Measurements from ENCODE around the gene AGRN. TPM values are rescaled to one million over a fixed set of nuclear protein-coding genes. Genes with fewer than 3 reads are reported as not detected.
"Not testable (repeated sequence)": the region's sequence is repeated elsewhere in the genome, so short reads cannot be mapped to it uniquely, and the experiment has no call there.

AGRN gene
- total RNA-seq, 4 donors from 2014 or later: 20.0 to 35.8 (median 32.0) TPM

DNA sequence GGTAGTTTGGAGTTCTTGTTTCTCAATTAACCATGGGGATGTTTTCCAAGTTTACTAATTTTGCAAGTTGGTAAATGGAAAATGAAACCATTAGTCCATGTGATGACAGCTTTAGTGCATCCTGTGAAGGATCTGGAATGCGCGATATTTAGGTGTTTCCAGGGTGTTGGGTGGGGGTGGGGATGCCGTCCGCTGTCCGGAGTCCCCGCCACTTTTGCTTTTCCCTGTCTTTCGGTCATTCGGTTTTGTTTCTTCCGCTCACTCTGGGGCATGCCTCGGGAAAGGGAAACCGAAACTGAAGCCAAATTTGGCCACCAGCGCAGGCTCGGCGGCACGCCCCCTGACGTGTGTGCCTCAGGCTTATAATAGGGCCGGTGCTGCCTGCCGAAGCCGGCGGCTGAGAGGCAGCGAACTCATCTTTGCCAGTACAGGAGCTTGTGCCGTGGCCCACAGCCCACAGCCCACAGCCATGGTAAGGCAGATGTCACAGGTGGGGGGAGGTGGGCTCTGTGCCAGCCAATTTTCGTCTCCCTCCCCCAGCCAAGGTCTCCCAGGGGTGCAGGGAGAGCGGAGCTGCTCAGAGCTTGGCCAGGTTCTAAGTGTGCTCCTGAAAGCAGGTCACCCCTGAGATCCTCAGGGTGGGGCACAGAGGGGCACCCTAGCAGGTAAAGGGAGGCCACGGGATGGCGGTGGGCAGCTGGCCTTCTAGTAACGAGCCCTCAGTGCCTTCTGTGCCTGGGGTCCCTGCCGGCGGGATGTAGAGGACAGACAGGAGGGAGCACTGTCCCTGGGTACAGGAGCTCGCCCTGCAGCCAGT, 6.6 kb upstream of the AGRN start, which contains the start of gene ISG15:
TSS of gene ISG15 (plus strand) at position 393 of the 817 bp plus-strand sequence. CDS start at position 470, 77 bp downstream.
- Histone ChIP-seq H3K9me3 (no peaks in the 10 kb centered on the region), H3K4me1 (peaks cover 8 to 25% (median 21%) of the 10 kb centered on the region in 3 donors), H3K36me3 (no peaks in the 10 kb centered on the region), H3K27me3 (no peaks in the 10 kb centered on the region), H3K27ac (peak within 1 kb of the TSS; percentile 70 to 97 (median 92)), H3K4me3 (peak within 1 kb of the TSS; percentile 43 to 86 (median 64))
- TF ChIP-seq POLR2A (IDR thresholded peaks at IDR 0.05) (peak in 3 of 4 donors; percentile 24 to 80 (median 55)), CTCF (IDR thresholded peaks at IDR 0.05) (peak in 1 of 6 experiments; percentile 3)
- intact Hi-C loops (cut with DNase I): no loop called here
- DNase-seq: peak; percentile 67
- WGBS, 2 donors: 0 to 5% methylated on average over 9 to 12 of the region's 30 CpGs

DNA sequence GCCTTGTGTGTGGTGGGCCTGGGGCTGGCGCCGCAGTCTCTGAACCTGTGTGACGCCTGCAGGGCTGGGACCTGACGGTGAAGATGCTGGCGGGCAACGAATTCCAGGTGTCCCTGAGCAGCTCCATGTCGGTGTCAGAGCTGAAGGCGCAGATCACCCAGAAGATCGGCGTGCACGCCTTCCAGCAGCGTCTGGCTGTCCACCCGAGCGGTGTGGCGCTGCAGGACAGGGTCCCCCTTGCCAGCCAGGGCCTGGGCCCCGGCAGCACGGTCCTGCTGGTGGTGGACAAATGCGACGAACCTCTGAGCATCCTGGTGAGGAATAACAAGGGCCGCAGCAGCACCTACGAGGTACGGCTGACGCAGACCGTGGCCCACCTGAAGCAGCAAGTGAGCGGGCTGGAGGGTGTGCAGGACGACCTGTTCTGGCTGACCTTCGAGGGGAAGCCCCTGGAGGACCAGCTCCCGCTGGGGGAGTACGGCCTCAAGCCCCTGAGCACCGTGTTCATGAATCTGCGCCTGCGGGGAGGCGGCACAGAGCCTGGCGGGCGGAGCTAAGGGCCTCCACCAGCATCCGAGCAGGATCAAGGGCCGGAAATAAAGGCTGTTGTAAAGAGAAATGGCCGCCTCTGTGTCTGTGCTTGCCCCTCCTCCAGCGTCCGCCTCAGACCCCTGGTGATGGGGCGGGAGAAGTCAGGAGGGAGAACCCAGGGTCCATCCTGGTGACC, 5.8 kb upstream of the AGRN start:
- DNase-seq: no peak
- no peak for TF ChIP-seq POLR2A (IDR thresholded peaks at IDR 0.05)
- TF ChIP-seq CTCF (IDR thresholded peaks at IDR 0.05): no peak
- Histone ChIP-seq H3K4me1 (peaks cover 10 to 30% (median 21%) of the 10 kb centered on the region in 3 donors), H3K36me3 (no peaks in the 10 kb centered on the region), H3K27ac (peak overlapping the region; percentile 70 to 97 (median 92)), H3K9me3 (no peaks in the 10 kb centered on the region), H3K27me3 (no peaks in the 10 kb centered on the region), H3K4me3 (peak overlapping the region; percentile 43 to 86 (median 64))
- intact Hi-C loops (cut with DNase I): no loop called here
- 56 to 84% methylated on average over 5 to 14 of the region's 41 CpGs for WGBS, 2 donors

- intact Hi-C loops (cut with DNase I): no loop called here
- Histone ChIP-seq H3K9me3 (no peaks in the 10 kb centered on the region), H3K4me3 (peak overlapping the region in 1 of 4 donors; percentile 86), H3K27me3 (no peaks in the 10 kb centered on the region), H3K36me3 (no peaks in the 10 kb centered on the region), H3K4me1 (peaks cover 12 to 31% (median 21%) of the 10 kb centered on the region in 3 donors), H3K27ac (peak overlapping the region in 2 of 4 donors; percentile 70 to 92)
- TF ChIP-seq CTCF (IDR thresholded peaks at IDR 0.05) (peak in 3 of 6 experiments; percentile 4 to 40 (median 23)), POLR2A (IDR thresholded peaks at IDR 0.05) (no peak)
- 0 to 100% methylated on average over 1 to 6 of the region's 20 CpGs for WGBS, 2 donors
- no peak for DNase-seq
Measured at GRCh38 chr1:1014799-1015681, 4.9 kb upstream of the AGRN start.

GRCh38 chr1:1017397-1018320, 2.3 kb upstream of the AGRN start:
- H3K36me3 ChIP-seq; intact Hi-C loops (cut with DNase I); H3K27ac ChIP-seq; H3K4me3 ChIP-seq; H3K9me3 ChIP-seq; DNase-seq: not testable (repeated sequence)
- Histone ChIP-seq H3K4me1 (peaks cover 29 to 56% (median 35%) of the 10 kb centered on the region in 3 donors), H3K27me3 (peaks cover 0 to 11% (median 0%) of the 10 kb centered on the region in 4 donors)
- 66 to 70% methylated on average over 6 of the region's 17 CpGs for WGBS, 2 donors

DNA sequence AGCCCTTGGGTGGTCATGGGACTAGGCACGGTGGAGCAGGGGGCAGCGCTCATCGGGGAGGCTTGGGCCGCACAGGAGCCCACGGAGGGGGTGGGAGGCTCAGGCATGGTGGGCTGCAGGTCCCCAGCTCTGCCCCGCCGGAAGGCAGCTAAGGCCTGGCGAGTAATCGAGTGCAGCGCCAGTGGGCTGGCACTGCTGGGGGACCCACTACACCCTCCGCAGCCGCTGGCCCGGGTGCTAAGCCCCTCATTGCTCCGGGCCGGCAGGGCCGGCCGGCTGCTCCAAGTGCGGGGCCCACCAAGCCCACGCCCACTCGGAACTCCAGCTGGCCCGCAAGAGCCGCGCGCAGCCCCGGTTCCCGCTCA, 1.6 kb upstream of the AGRN start:
- H3K27ac ChIP-seq; intact Hi-C loops (cut with DNase I); H3K4me3 ChIP-seq; DNase-seq; H3K9me3 ChIP-seq; H3K36me3 ChIP-seq: not testable (repeated sequence)
- peaks cover 0 to 11% (median 0%) of the 10 kb centered on the region in 4 donors for H3K27me3 ChIP-seq
- H3K4me1 ChIP-seq: peaks cover 29 to 58% (median 32%) of the 10 kb centered on the region in 3 donors
- 80 to 87% methylated on average over 1 to 6 of the region's 26 CpGs for WGBS, 2 donors
